ENCODE results near the gene MAPKAP1. TPM values are rescaled to one million over a fixed set of nuclear protein-coding genes. Genes with fewer than 3 reads are reported as not detected.
A peak's percentile ranks its signal among the peaks of the same experiment; 100 is the strongest.

Gene MAPKAP1
- total and polyA plus RNA-seq, 9 of the 15 experiments (the other 6 are each of a cell fraction or from before 2014, with no cell fraction given), result 2.6 to 82.1 (median 61.1) TPM

- no peak overlapping the region for H3K9ac ChIP-seq (ENCODE audit: insufficient read depth in 1 of 2, low read depth in 2 of 2, low read length in 2 of 2)
- H3K36me3 ChIP-seq (ENCODE audit: control insufficient read depth, insufficient read depth, low read length), result no peaks in the 10 kb centered on the region
- no peaks in the 10 kb centered on the region for H3K9me3 ChIP-seq (replicated peaks; ENCODE audit: control insufficient read depth, insufficient read depth, low read depth, low read length)
- H3K4me2 ChIP-seq (ENCODE audit: insufficient read depth, low read length), result no peak overlapping the region
- no peaks in the 10 kb centered on the region for H3K79me2 ChIP-seq (ENCODE audit: control insufficient read depth, insufficient read depth, low read length)
- FAIRE-seq (no peak), ATAC-seq (no peak), DNase-seq (ENCODE audit: extremely low read depth in 1 of 4, low spot score in 3 of 4) (no peak)
- BruUV-seq (replicated peaks), result no TSS peak
- H2AFZ ChIP-seq (ENCODE audit: low read depth, low read length), result no peak overlapping the region
- H3K4me1 ChIP-seq (replicated peaks in 1 of 2; ENCODE audit: control insufficient read depth in 2 of 2, insufficient read depth in 2 of 2, low read length in 2 of 2), result peaks cover 1 to 4% of the 10 kb centered on the region in 2 experiments; a peak in 2 of 5 replicates
- H3K27ac ChIP-seq (ENCODE audit: extremely low read depth, low read depth, low read length), result no peak overlapping the region
- CTCF ChIA-PET (ENCODE audit: low intra/inter-chr PET ratio), result no interaction called here
- intact Hi-C loops (cut with micrococcal nuclease) (no loop called here), in situ Hi-C loops (cut with MboI) (no loop called here)
- 68% methylated on average over 2 of the region's 2 CpGs for WGBS (ENCODE audit: insufficient coverage, low coverage, missing lambda C conversion rate)
- no peak overlapping the region for H3K4me3 ChIP-seq
- no peaks in the 10 kb centered on the region for H3K27me3 ChIP-seq (ENCODE audit: control insufficient read depth in 2 of 2, insufficient read depth in 2 of 2, low read length in 2 of 2)
- TF ChIP-seq CBFA2T3 (IDR thresholded peaks at IDR 0.05), result peak; percentile 44
- TF ChIP-seq ZNF280B (CRISPR knock-in tag; IDR thresholded peaks at IDR 0.05), result no peak
- 0 out of 4 replicates have a peak, but pooled peaks have one; percentile 24 to 26 for TF ChIP-seq KDM1A (IDR thresholded peaks at IDR 0.05)
- H3K9me1 ChIP-seq (ENCODE audit: control insufficient read depth, insufficient read depth, low read length), result no peaks in the 10 kb centered on the region
- H4K20me1 ChIP-seq (replicated peaks; ENCODE audit: control insufficient read depth, insufficient read depth, low read length), result no peaks in the 10 kb centered on the region
- POLR2A ChIA-PET, result interaction anchor here (0.6 to 2.2 kb wide), 2 partner anchors 10 to 782 kb away, joined by 3 to 7 read pairs; no protein-coding TSS in a partner anchor
Measured at GRCh38 chr9:125508249-125508648, 198.8 kb downstream of the MAPKAP1 start.

- no peaks in the 10 kb centered on the region for H4K20me1 ChIP-seq (replicated peaks; ENCODE audit: control insufficient read depth, insufficient read depth, low read length)
- H3K36me3 ChIP-seq (ENCODE audit: control insufficient read depth, insufficient read depth, low read length), result no peaks in the 10 kb centered on the region
- H3K79me2 ChIP-seq (ENCODE audit: control insufficient read depth, insufficient read depth, low read length), result no peaks in the 10 kb centered on the region
- ChIA-PET POLR2A (no interaction called here), CTCF (ENCODE audit: low intra/inter-chr PET ratio) (no interaction called here)
- intact Hi-C loops (cut with micrococcal nuclease), result no loop called here
- H3K4me1 ChIP-seq (replicated peaks in 1 of 2; ENCODE audit: control insufficient read depth in 2 of 2, insufficient read depth in 2 of 2, low read length in 2 of 2), result 0 out of 5 replicates have a peak, but pooled peaks cover 0 to 4% of the 10 kb centered on the region in 2 experiments
- no peak for TF ChIP-seq ZBED1 (IDR thresholded peaks at IDR 0.05)
- no peak for TF ChIP-seq ASH1L (IDR thresholded peaks at IDR 0.05; ENCODE audit: borderline replicate concordance, low read depth, partially characterized antibody)
- TF ChIP-seq ARID3A (IDR thresholded peaks at IDR 0.05; ENCODE audit: borderline replicate concordance, low read depth, low read length), result no peak
- no peak for TF ChIP-seq YBX1 (IDR thresholded peaks at IDR 0.05)
- TF ChIP-seq MYC (IDR thresholded peaks at IDR 0.05; ENCODE audit: low read depth, low read length), result no peak
- no peak for TF ChIP-seq MYC (CRISPR knock-in tag; IDR thresholded peaks at IDR 0.05; ENCODE audit: borderline replicate concordance, low read depth)
- no peak for TF ChIP-seq NCOA6 (IDR thresholded peaks at IDR 0.05)
- no peak for TF ChIP-seq MLX (CRISPR knock-in tag; conservative IDR thresholded peaks at IDR 0.05)
- WGBS (ENCODE audit: insufficient coverage, low coverage, missing lambda C conversion rate), result 96% methylated on average over 4 of the region's 5 CpGs
- H3K4me3 ChIP-seq, result no peak overlapping the region
- H3K9me1 ChIP-seq (ENCODE audit: control insufficient read depth, insufficient read depth, low read length), result no peaks in the 10 kb centered on the region
- no peak overlapping the region for H2AFZ ChIP-seq (ENCODE audit: low read depth, low read length)
- DNase-seq (ENCODE audit: extremely low read depth in 1 of 4, low spot score in 3 of 4) (no peak), FAIRE-seq (no peak), ATAC-seq (no peak)
- no peak overlapping the region for H3K4me2 ChIP-seq (ENCODE audit: insufficient read depth, low read length)
- in situ Hi-C loops (cut with MboI), result no loop called here
- H3K9ac ChIP-seq (ENCODE audit: insufficient read depth in 1 of 2, low read depth in 2 of 2, low read length in 2 of 2), result no peak overlapping the region
- H3K9me3 ChIP-seq (replicated peaks; ENCODE audit: control insufficient read depth, insufficient read depth, low read depth, low read length), result no peaks in the 10 kb centered on the region
- H3K27ac ChIP-seq (ENCODE audit: extremely low read depth, low read depth, low read length), result no peak overlapping the region
- H3K27me3 ChIP-seq (ENCODE audit: control insufficient read depth in 2 of 2, insufficient read depth in 2 of 2, low read length in 2 of 2), result no peaks in the 10 kb centered on the region
- no TSS peak for BruUV-seq (replicated peaks)
Measured at GRCh38 chr9:125507226-125507625, 199.8 kb downstream of the MAPKAP1 start.

All from K562 (cell line).